PC-3 (cell line): Measurements from ENCODE around the gene TMEM147.

Experiments used
- EZH2 ChIP-seq: fragments of 300-600 bp; sonication (generic); IDR thresholded peaks from one replicate; pipeline ENCODE4 v1.6.1; 2017; ENCODE audit warnings: antibody characterized with exemption, mild to moderate bottlenecking, low read length; ENCODE audit not compliant: unreplicated experiment
- TF ChIP-seq, protein P1 (sequence below): fragments of 300-600 bp; sonication (generic); conservative IDR thresholded peaks from 2 replicates; pipeline ENCODE4 v1.5.1; 2017; ENCODE audit warnings: antibody characterized with exemption, low read depth, mild to moderate bottlenecking, low read length

DNA sequence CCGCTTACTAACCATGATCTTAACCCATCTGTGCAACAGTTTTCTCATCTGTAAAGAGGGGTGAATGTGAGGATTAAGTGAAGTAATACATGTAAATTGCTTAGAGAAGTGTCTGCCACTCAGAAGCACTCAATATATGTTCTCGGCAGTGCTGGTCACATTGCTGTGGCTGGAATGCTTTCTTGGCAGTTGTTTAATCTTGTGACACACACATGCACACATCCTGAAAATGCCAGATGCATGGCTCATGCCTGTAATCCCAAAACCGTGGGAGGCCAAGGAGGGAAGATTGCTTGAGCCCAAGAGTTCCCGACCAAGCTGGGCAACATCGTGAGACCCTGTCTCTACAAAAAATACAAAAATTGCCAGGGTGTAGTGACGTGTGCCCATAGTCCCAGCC lies 27.1 kb upstream of the TMEM147 start:
- TF ChIP-seq, protein P1, sequence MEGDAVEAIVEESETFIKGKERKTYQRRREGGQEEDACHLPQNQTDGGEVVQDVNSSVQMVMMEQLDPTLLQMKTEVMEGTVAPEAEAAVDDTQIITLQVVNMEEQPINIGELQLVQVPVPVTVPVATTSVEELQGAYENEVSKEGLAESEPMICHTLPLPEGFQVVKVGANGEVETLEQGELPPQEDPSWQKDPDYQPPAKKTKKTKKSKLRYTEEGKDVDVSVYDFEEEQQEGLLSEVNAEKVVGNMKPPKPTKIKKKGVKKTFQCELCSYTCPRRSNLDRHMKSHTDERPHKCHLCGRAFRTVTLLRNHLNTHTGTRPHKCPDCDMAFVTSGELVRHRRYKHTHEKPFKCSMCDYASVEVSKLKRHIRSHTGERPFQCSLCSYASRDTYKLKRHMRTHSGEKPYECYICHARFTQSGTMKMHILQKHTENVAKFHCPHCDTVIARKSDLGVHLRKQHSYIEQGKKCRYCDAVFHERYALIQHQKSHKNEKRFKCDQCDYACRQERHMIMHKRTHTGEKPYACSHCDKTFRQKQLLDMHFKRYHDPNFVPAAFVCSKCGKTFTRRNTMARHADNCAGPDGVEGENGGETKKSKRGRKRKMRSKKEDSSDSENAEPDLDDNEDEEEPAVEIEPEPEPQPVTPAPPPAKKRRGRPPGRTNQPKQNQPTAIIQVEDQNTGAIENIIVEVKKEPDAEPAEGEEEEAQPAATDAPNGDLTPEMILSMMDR: no peak
- TF ChIP-seq EZH2: no peak
